IMR-90 (cell line): ENCODE measurements around the gene SAA4. TPM values are rescaled to one million over a fixed set of nuclear protein-coding genes. Genes with fewer than 3 reads are reported as not detected.

Experiments
- ATAC-seq: fragments of 200-7000 bp; cut with Tn5 transposase; 2 replicates; pipeline ENCODE4 v1.9.1; 2020; ENCODE audit warnings: low read depth, mild to moderate bottlenecking, moderate library complexity
- BruUV-seq: library from RNA; stranded (reverse); fragments of 400-500 nt; replicated peaks from 2 replicates; lab custom pipeline; 2021; lab: Mats Ljungman, UMichigan
- CTCF ChIA-PET: fragments of 300-600 bp; formaldehyde crosslinking; extraction: SDS; loops from one replicate; lab custom pipeline; 2021; ENCODE audit warnings: antibody characterized with exemption; lab: Yijun Ruan, JAX
- POLR2A ChIA-PET: fragments of 300-600 bp; sonication (Branson Sonifier 250); formaldehyde crosslinking; loops from one replicate; lab custom pipeline; 2022; ENCODE audit warnings: antibody characterized with exemption; ENCODE audit not compliant: unreplicated experiment; lab: Charles Lee
- DNase-seq: peaks from one replicate; pipeline ENCODE4 v3.0.0; 2013
- H2AFZ ChIP-seq: replicated peaks from 2 replicates; pipeline ENCODE3; 2013; ENCODE audit warnings: low read length, mild to moderate bottlenecking; ENCODE audit not compliant: poor library complexity
- H2AK5ac ChIP-seq: 2 replicates; pipeline ENCODE4 v1.6.1; 2013; ENCODE audit warnings: low read depth, low read length, inconsistent platforms
- H2AK9ac ChIP-seq: replicated peaks from 2 replicates; pipeline ENCODE3; 2013; ENCODE audit warnings: mild to moderate bottlenecking, low read depth, low read length, moderate library complexity; ENCODE audit not compliant: poor library complexity
- H2BK120ac ChIP-seq: 2 replicates; pipeline ENCODE4 v1.6.1; 2013; ENCODE audit warnings: low read depth, low read length, inconsistent platforms
- H2BK15ac ChIP-seq: 3 replicates; pipeline ENCODE4 v1.6.1; 2013; ENCODE audit warnings: low read depth, low read length, inconsistent platforms
- H2BK20ac ChIP-seq: 2 replicates; pipeline ENCODE4 v1.6.1; 2013; ENCODE audit warnings: low read depth, mild to moderate bottlenecking, inconsistent platforms, low read length, moderate library complexity
- H2BK5ac ChIP-seq: 2 replicates; pipeline ENCODE4 v1.6.1; 2013; ENCODE audit warnings: mild to moderate bottlenecking, low read depth, low read length, inconsistent platforms; ENCODE audit not compliant: poor library complexity, severe bottlenecking
- H3K14ac ChIP-seq: replicated peaks from 2 replicates; pipeline ENCODE4 v1.6.1; 2013; ENCODE audit warnings: low read depth, low read length, inconsistent platforms
- H3K18ac ChIP-seq: 2 replicates; pipeline ENCODE4 v1.6.1; 2013; ENCODE audit warnings: low read depth, low read length, control low read depth
- H3K23ac ChIP-seq: 2 replicates; pipeline ENCODE4 v1.6.1; 2013; ENCODE audit warnings: low read depth, low read length, inconsistent platforms
- H3K27ac ChIP-seq: 2 replicates; pipeline ENCODE4 v1.5.1; 2013; ENCODE audit warnings: mild to moderate bottlenecking, control low read depth, low read length; ENCODE audit not compliant: insufficient read depth
- H3K27me3 ChIP-seq: 2 replicates; pipeline ENCODE4 v1.6.1; 2013; ENCODE audit warnings: low read length; ENCODE audit not compliant: control insufficient read depth, insufficient read depth
- H3K36me3 ChIP-seq: 2 replicates; pipeline ENCODE4 v1.6.1; 2013; ENCODE audit warnings: low read length, mixed read lengths; ENCODE audit not compliant: control insufficient read depth, insufficient read depth
- H3K4ac ChIP-seq: 2 replicates; pipeline ENCODE4 v1.6.1; 2013; ENCODE audit warnings: low read depth, low read length, inconsistent platforms
- H3K4me1 ChIP-seq: 2 replicates; pipeline ENCODE4 v1.6.1; 2013; ENCODE audit warnings: low read length, mixed read lengths; ENCODE audit not compliant: control insufficient read depth, insufficient read depth
- H3K4me2 ChIP-seq: 2 replicates; pipeline ENCODE4 v1.6.1; 2013; ENCODE audit warnings: low read depth, mild to moderate bottlenecking, control low read depth, low read length, moderate library complexity
- H3K4me3 ChIP-seq: 2 replicates; pipeline ENCODE4 v1.5.1; 2013; ENCODE audit warnings: low read depth, mild to moderate bottlenecking, control low read depth, low read length, moderate library complexity; ENCODE audit not compliant: insufficient read depth
- H3K56ac ChIP-seq: 2 replicates; pipeline ENCODE4 v1.6.1; 2013; ENCODE audit warnings: low read length, inconsistent platforms; ENCODE audit not compliant: insufficient read depth; ENCODE audit errors: extremely low read depth
- H3K79me1 ChIP-seq, 2 experiments: 2 replicates each; pipeline ENCODE4 v1.6.1; 2013; ENCODE audit warnings: low read length in 2 of 2, inconsistent platforms in 1 of 2, low read depth in 1 of 2
- H3K9ac ChIP-seq: 2 replicates; pipeline ENCODE4 v1.6.1; 2013; ENCODE audit warnings: low read depth, low read length, control low read depth
- H3K9me1 ChIP-seq: 2 replicates; pipeline ENCODE4 v1.6.1; 2013; ENCODE audit warnings: low read length, inconsistent platforms; ENCODE audit not compliant: insufficient read depth
- H3K9me3 ChIP-seq: 2 replicates; pipeline ENCODE4 v1.6.1; 2013; ENCODE audit warnings: low read length; ENCODE audit not compliant: control insufficient read depth, insufficient read depth
- H4K20me1 ChIP-seq: 2 replicates; pipeline ENCODE4 v1.6.1; 2013; ENCODE audit warnings: low read length, inconsistent platforms; ENCODE audit not compliant: insufficient read depth
- H4K5ac ChIP-seq: 2 replicates; pipeline ENCODE4 v1.6.1; 2013; ENCODE audit warnings: mild to moderate bottlenecking, low read depth, low read length, control low read depth
- H4K8ac ChIP-seq, 2 experiments: 2 replicates each; pipeline ENCODE4 v1.6.1; 2013; ENCODE audit warnings: low read depth in 2 of 2, low read length in 2 of 2, control low read depth in 1 of 2, inconsistent platforms in 1 of 2
- H4K91ac ChIP-seq: 2 replicates; pipeline ENCODE4 v1.6.1; 2013; ENCODE audit warnings: low read depth, low read length, inconsistent platforms; ENCODE audit not compliant: insufficient read depth
- BHLHE40 ChIP-seq: fragments of 150-350 bp; IDR thresholded peaks from 2 replicates; pipeline ENCODE4 v1.6.1; 2016; ENCODE audit warnings: mild to moderate bottlenecking, low read depth, low read length
- CEBPB ChIP-seq: IDR thresholded peaks from 2 replicates; pipeline ENCODE4 v1.6.1; 2012; ENCODE audit warnings: low read depth, low read length, improper control_type of control experiment
- ELK1 ChIP-seq: fragments of 150-350 bp; IDR thresholded peaks from 2 replicates; pipeline ENCODE4 v1.6.1; 2016; ENCODE audit warnings: low read depth, mild to moderate bottlenecking, low read length, moderate library complexity, borderline replicate concordance
- FOS ChIP-seq: fragments of 150-350 bp; IDR thresholded peaks from 2 replicates; pipeline ENCODE4 v1.6.1; 2016; ENCODE audit warnings: low read depth, low read length
- MAFK ChIP-seq: IDR thresholded peaks from 2 replicates; pipeline ENCODE4 v1.6.1; 2012; ENCODE audit warnings: low read depth, low read length, improper control_type of control experiment
- MAZ ChIP-seq: IDR thresholded peaks from 2 replicates; pipeline ENCODE4 v1.6.1; 2012; ENCODE audit warnings: low read depth, mild to moderate bottlenecking, low read length, improper control_type of control experiment, moderate library complexity, borderline replicate concordance
- POLR2A ChIP-seq: IDR thresholded peaks from 2 replicates; pipeline ENCODE4 v1.6.1; 2012; ENCODE audit warnings: mild to moderate bottlenecking, low read depth, low read length
- RFX5 ChIP-seq: IDR thresholded peaks from 2 replicates; pipeline ENCODE4 v1.8.0; 2012; ENCODE audit warnings: low read depth, mild to moderate bottlenecking, low read length, moderate library complexity
- SMC3 ChIP-seq: fragments of 150-350 bp; IDR thresholded peaks from 2 replicates; pipeline ENCODE4 v1.6.1; 2016; ENCODE audit warnings: low read depth, mild to moderate bottlenecking, antibody characterized with exemption, low read length, moderate library complexity
- WGBS, 2 experiments: methylation state at CpG; one replicate each; pipeline versions ENCODE4 v1.1.5 to v1.1.7; 2013; ENCODE audit warnings: missing lambda C conversion rate in 2 of 2; ENCODE audit not compliant: insufficient read length in 1 of 2; ENCODE audit errors: extremely low coverage in 2 of 2; 5-methylcytosine and 5-hydroxymethylcytosine counted together
- dilution Hi-C: fragments of 300-500 bp; cut with HindIII; formaldehyde crosslinking; loops from one replicate; pipeline ENCODE4 v1.14.3; 2018; ENCODE audit warnings: low sequenced_read_pairs; ENCODE audit not compliant: unreplicated experiment
- in situ Hi-C: fragments of 300-500 bp; cut with MboI; formaldehyde crosslinking; loops from 3 replicates; pipeline ENCODE4 v1.14.3; 2019; ENCODE audit warnings: low sequenced_read_pairs, inconsistent platforms, mixed read lengths
- intact Hi-C: fragments of 100-400 bp; cut with micrococcal nuclease; formaldehyde crosslinking; loops from 2 replicates; pipeline ENCODE4 v1.10.0; 2022
- polyA plus RNA-seq, 3 experiments: library from polyadenylated mRNA; depleted of rRNA; stranded (reverse); fragments of >200 nt; gene quantifications; 2 replicates each; pipeline ENCODE4 v1.2.3, GENCODE V29; 2012; ENCODE audit warnings: low replicate concordance in 1 of 3
- total RNA-seq: library from RNA; depleted of rRNA; stranded (reverse); fragments of >200 nt; gene quantifications from 2 replicates; pipeline ENCODE4 v1.2.3, GENCODE V29; 2012

Gene SAA4
- total and polyA plus RNA-seq, 2 of the 4 experiments (the other 2 are of a cell fraction) = not detected

- Histone ChIP-seq H2AFZ (no peak overlapping the region), H3K9ac (no peak overlapping the region), H3K4ac (no peak overlapping the region), H3K27ac (no peak overlapping the region), H3K9me1 (no peaks in the 10 kb centered on the region), H2AK9ac (no peak overlapping the region), H4K91ac (no peak overlapping the region), H2BK5ac (no peak overlapping the region), H4K8ac (no peak overlapping the region), H3K14ac (no peak overlapping the region), H3K23ac (no peak overlapping the region), H3K27me3 (peaks cover 14% of the 10 kb centered on the region), H3K18ac (no peak overlapping the region), H3K79me1 (no peaks in the 10 kb centered on the region), H3K4me3 (no peak overlapping the region), H2AK5ac (no peak overlapping the region), H2BK20ac (no peak overlapping the region), H2BK15ac (no peak overlapping the region), H3K4me1 (no peaks in the 10 kb centered on the region), H2BK120ac (no peak overlapping the region), H3K9me3 (no peaks in the 10 kb centered on the region), H4K5ac (no peak overlapping the region), H3K56ac (no peak overlapping the region), H3K36me3 (no peaks in the 10 kb centered on the region), H3K4me2 (no peak overlapping the region), H4K20me1 (no peaks in the 10 kb centered on the region)
- TF ChIP-seq POLR2A (no peak), MAFK (no peak), FOS (no peak), MAZ (no peak), BHLHE40 (no peak), CEBPB (no peak), RFX5 (no peak), ELK1 (no peak), SMC3 (no peak)
- WGBS, 2 experiments = 41% methylated on average over 4 of the region's 4 CpGs; no CpG with 5 or more reads in 1 of the 2 experiments
- DNase-seq (no peak), ATAC-seq (no peak)
- intact Hi-C loops = no loop called here
- in situ Hi-C loops = no loop called here
- ChIA-PET CTCF (no interaction called here), POLR2A (no interaction called here)
- dilution Hi-C loops = no loop called here
- no TSS peak for BruUV-seq
Observed at GRCh38 chr11:18264035-18264434, 27.4 kb upstream of the SAA4 start.
